ENCODE measurements around the gene DCAF16.

The DCAF16 gene

DNA sequence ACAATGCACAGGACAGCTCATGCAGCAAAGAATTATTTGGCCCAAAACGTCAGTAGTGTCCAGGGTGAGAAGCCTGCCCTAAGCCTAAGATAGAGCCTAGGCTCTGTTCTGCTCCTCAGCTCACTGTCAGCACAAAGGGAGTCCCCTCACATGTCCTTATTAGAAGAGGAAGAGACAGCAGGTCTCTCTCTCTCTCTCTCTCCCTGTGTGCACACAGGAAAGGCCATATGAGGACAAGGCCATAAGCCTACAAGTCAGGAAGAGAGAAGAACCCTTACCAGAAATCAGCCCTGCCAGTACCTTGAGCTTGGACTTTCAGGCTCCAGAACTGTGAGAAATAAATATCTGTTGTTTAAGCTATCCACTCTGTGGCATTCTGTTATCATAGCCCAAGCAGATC, 49.5 kb downstream of the DCAF16 start:
- no peak for TF ChIP-seq CTCF (IDR thresholded peaks at IDR 0.05; ENCODE audit: extremely low read depth, missing control alignments)
- DNase-seq (ENCODE audit: low spot score) = no peak

DNA sequence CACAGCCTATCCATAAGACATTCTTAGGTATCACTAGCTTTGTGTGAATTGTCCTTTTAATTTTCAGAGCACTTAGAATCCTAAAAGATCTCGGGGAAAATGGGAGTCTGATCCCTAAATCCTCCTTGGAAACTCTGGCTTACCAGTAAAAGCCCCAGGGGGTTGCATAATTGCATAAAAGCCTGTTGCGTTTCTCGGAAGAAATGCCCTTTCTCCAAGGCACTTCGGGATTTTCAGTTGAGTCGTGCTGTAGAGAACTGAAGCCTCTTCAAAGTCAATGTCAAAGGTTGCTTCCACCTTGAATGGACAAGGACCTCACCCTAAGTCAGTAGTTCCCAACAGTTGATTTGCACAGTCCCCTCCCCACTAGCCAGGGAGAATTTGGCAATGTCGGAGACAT, 49.9 kb downstream of the DCAF16 start:
- TF ChIP-seq CTCF (IDR thresholded peaks at IDR 0.05; ENCODE audit: extremely low read depth, missing control alignments) = no peak
- DNase-seq (ENCODE audit: low spot score) = no peak

GRCh38 chr4:17758485-17758884, 52.1 kb downstream of the DCAF16 start:
- no peak for DNase-seq (ENCODE audit: low spot score)

GRCh38 chr4:17757621-17758020, 52.9 kb downstream of the DCAF16 start:
- no peak for TF ChIP-seq CTCF (IDR thresholded peaks at IDR 0.05; ENCODE audit: extremely low read depth, missing control alignments)
- DNase-seq (ENCODE audit: low spot score) = no peak

More at GRCh38 chr4:17758485-17758884, 52.1 kb downstream of the DCAF16 start:
- no peak for TF ChIP-seq CTCF (IDR thresholded peaks at IDR 0.05; ENCODE audit: extremely low read depth, missing control alignments)

DNA sequence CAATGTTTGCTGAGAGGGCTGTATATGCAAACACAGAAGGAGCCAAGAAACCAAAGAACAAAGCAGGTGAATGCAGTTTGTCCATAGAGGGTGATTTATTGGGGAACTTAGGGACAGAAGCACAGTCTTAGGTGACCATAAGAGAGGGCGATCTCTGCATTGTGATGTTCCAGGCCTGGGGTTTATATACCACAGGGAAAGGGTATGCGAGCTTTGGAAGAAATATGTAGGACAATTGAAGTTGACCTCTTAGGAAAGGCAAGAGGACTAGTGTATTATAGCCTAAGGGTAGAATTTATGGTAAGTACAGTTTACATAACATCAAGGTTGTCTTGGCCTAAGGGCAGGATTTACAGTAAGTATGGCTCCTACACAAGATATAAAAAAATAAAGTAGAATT, 56.9 kb downstream of the DCAF16 start:
- TF ChIP-seq CTCF (IDR thresholded peaks at IDR 0.05; ENCODE audit: extremely low read depth, missing control alignments) = no peak
- no peak for DNase-seq (ENCODE audit: low spot score)
